HL-60 (cell line): ENCODE data around the gene MRPS10.

ENCODE experiments used
- DNase-seq, 2 experiments: peaks; one replicate each; pipeline ENCODE4 v3.0.0-alpha.2; 2010 to 2020; ENCODE audit warnings: low read depth in 1 of 2, low spot score in 1 of 2
- H3K27ac ChIP-seq: fragments of 250-450 bp; sonication (Bioruptor Pico); replicated peaks from 2 replicates; pipeline ENCODE4 v1.5.1; 2020; ENCODE audit warnings: mild to moderate bottlenecking, moderate library complexity
- H3K27me3 ChIP-seq: fragments of 250-450 bp; sonication (Bioruptor Pico); 2 replicates; pipeline ENCODE4 v1.5.1; 2021; ENCODE audit warnings: mild to moderate bottlenecking, moderate library complexity; ENCODE audit not compliant: insufficient read depth, poor library complexity, severe bottlenecking
- H3K4me3 ChIP-seq: replicated peaks from 2 replicates; pipeline ENCODE4 v1.5.1; 2011; ENCODE audit warnings: mild to moderate bottlenecking, control low read depth, low read length; ENCODE audit not compliant: insufficient read depth
- CTCF ChIP-seq: IDR thresholded peaks from one replicate; pipeline ENCODE4 v1.5.1; 2011; ENCODE audit warnings: low read length, control low read depth, inconsistent platforms; ENCODE audit not compliant: insufficient read depth
- GABPA ChIP-seq: IDR thresholded peaks from 2 replicates; pipeline ENCODE4 v1.6.1; 2012; ENCODE audit warnings: low read depth
- POLR2AphosphoS5 ChIP-seq: IDR thresholded peaks from 2 replicates; pipeline ENCODE4 v1.6.1; 2012; ENCODE audit warnings: low read depth
- REST ChIP-seq: IDR thresholded peaks from 2 replicates; pipeline ENCODE4 v1.6.1; 2012; ENCODE audit warnings: low read depth; ENCODE audit not compliant: insufficient replicate concordance
- SPI1 ChIP-seq: IDR thresholded peaks from 2 replicates; pipeline ENCODE4 v1.6.1; 2012; ENCODE audit warnings: low read depth, mild to moderate bottlenecking, borderline replicate concordance

The MRPS10 gene

GRCh38 chr6:42166444-42167141, 51.1 kb downstream of the MRPS10 start:
- Histone ChIP-seq H3K27ac (no peak overlapping the region), H3K4me3 (no peak overlapping the region), H3K27me3 (peaks cover 3% of the 10 kb centered on the region)
- peak; percentile 33 to 70 for DNase-seq
- TF ChIP-seq CTCF (peak; percentile 95), GABPA (no peak)

- Histone ChIP-seq H3K27ac (no peak overlapping the region), H3K4me3 (no peak overlapping the region), H3K27me3 (peaks cover 3% of the 10 kb centered on the region)
- TF ChIP-seq REST: no peak
- no peak for TF ChIP-seq POLR2AphosphoS5
- no peak for TF ChIP-seq GABPA
- TF ChIP-seq SPI1: no peak
- no peak for DNase-seq
These were observed 52.6 kb downstream of the MRPS10 start for GRCh38 chr6:42165016-42165415.

GRCh38 chr6:42163981-42164380, 53.7 kb downstream of the MRPS10 start:
- TF ChIP-seq GABPA (no peak), CTCF (no peak), REST (no peak), POLR2AphosphoS5 (no peak), SPI1 (no peak)
- DNase-seq: peak in 1 of 2 experiments; percentile 9
- Histone ChIP-seq H3K27ac (no peak overlapping the region), H3K27me3 (peaks cover 3% of the 10 kb centered on the region), H3K4me3 (no peak overlapping the region)

GRCh38 chr6:42162812-42163211, 54.8 kb downstream of the MRPS10 start:
- Histone ChIP-seq H3K27ac (no peak overlapping the region), H3K27me3 (peaks cover 3% of the 10 kb centered on the region), H3K4me3 (no peak overlapping the region)
- TF ChIP-seq REST: no peak
- TF ChIP-seq GABPA: no peak
- DNase-seq: no peak
